Nephron (organoid): Measurements from ENCODE around the gene RHOBTB1.

Source experiments
- H3K27ac Mint-ChIP-seq, 3 experiments: 2 replicates each; pipeline ENCODE4 v1.8.0; 2020; ENCODE audit warnings: mixed read lengths in 3 of 3, mild to moderate bottlenecking in 2 of 3, moderate library complexity in 1 of 3
- H3K27me3 Mint-ChIP-seq: 2 replicates; pipeline ENCODE4 v1.8.0; 2021; ENCODE audit warnings: low read depth, mild to moderate bottlenecking, moderate library complexity, mixed read lengths
- H3K36me3 Mint-ChIP-seq: 2 replicates; pipeline ENCODE4 v1.8.0; 2020; ENCODE audit warnings: low read depth, mixed read lengths
- H3K4me1 Mint-ChIP-seq: 2 replicates; pipeline ENCODE4 v1.8.0; 2020; ENCODE audit warnings: mixed read lengths
- H3K4me3 Mint-ChIP-seq, 3 experiments: 2 replicates each; pipeline ENCODE4 v1.8.0; 2020; ENCODE audit warnings: mild to moderate bottlenecking in 3 of 3, mixed read lengths in 3 of 3, moderate library complexity in 2 of 3
- H3K9me3 Mint-ChIP-seq: 2 replicates; pipeline ENCODE4 v1.8.0; 2020; ENCODE audit warnings: mixed read lengths
- TF ChIP-seq, protein P1 (sequence below), 3 experiments: fragments of 200-600 bp; sonication (generic); IDR thresholded peaks; one replicate each; pipeline ENCODE4 v1.5.0; 2021; ENCODE audit warnings: antibody characterized with exemption in 3 of 3; ENCODE audit not compliant: unreplicated experiment in 3 of 3

RHOBTB1 gene

DNA sequence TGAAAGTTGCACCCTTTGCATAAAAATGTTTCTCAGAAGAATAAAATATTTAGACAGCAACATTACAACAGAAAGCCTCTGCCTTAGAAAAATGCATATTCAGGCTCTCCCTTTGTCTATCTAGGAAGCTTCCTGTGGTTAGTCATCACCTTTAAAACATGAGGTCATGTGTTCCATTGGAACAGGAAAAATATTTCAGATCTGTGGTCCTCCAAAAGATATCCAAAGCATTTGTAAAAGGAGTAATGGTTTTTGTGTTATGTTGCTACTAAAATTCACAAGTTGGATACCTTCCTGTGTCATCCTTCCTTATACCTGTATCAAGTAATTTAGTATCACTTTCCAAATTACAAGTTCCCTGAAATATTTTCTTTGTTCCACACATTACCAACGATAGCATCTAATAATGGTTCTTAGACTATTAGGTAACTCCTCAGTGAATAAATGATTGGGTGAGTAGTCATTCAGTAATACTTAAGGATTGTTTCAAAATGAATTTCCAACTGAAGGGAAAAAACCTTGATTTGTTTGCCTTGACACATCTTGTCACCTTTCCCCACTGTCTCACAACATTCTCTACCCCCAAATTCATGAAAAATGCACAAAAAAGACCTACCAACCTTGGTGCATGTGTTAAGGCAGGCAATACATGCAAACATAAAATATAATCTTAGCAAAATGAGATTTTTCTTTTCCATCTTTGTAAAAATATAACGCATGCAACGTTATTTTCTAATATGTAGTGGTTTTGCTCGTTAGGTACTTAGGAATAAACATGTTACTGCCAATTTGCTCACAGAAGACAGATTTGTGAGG lies 19.7 kb upstream of the RHOBTB1 start:
- peaks cover 13% of the 10 kb centered on the region for H3K4me1 Mint-ChIP-seq
- H3K4me3 Mint-ChIP-seq: no peak overlapping the region
- no peaks in the 10 kb centered on the region for H3K36me3 Mint-ChIP-seq
- TF ChIP-seq, protein P1, sequence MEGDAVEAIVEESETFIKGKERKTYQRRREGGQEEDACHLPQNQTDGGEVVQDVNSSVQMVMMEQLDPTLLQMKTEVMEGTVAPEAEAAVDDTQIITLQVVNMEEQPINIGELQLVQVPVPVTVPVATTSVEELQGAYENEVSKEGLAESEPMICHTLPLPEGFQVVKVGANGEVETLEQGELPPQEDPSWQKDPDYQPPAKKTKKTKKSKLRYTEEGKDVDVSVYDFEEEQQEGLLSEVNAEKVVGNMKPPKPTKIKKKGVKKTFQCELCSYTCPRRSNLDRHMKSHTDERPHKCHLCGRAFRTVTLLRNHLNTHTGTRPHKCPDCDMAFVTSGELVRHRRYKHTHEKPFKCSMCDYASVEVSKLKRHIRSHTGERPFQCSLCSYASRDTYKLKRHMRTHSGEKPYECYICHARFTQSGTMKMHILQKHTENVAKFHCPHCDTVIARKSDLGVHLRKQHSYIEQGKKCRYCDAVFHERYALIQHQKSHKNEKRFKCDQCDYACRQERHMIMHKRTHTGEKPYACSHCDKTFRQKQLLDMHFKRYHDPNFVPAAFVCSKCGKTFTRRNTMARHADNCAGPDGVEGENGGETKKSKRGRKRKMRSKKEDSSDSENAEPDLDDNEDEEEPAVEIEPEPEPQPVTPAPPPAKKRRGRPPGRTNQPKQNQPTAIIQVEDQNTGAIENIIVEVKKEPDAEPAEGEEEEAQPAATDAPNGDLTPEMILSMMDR (IDR thresholded peaks at IDR 0.05; ENCODE audit: unreplicated experiment in 3 of 3): no peak
- H3K9me3 Mint-ChIP-seq: no peaks in the 10 kb centered on the region
- no peaks in the 10 kb centered on the region for H3K27me3 Mint-ChIP-seq
- H3K27ac Mint-ChIP-seq: peak overlapping the region; percentile 67 to 82 (median 74)

DNA sequence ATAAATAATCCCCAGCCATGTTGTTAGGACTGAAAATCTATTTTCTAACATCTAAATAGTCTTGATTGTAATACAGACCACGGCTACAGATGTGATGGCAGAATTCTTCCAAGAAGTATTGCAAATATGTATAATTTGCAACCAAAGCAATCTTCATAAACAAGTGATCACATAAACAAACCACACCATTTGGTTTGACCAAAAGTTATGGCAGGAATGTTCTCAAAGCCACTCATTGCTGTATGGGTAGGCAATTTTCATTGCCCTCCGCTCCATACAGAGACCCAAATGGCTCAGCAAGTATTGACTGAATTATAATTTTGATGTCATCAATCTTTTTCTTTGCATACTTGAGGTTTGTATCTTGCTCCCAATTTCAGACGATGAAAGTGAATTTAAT lies 19.0 kb upstream of the RHOBTB1 start:
- Mint-ChIP-seq H3K4me3 (no peak overlapping the region), H3K36me3 (no peaks in the 10 kb centered on the region), H3K4me1 (peaks cover 13% of the 10 kb centered on the region), H3K27ac (peak overlapping the region; percentile 67 to 82 (median 74)), H3K9me3 (no peaks in the 10 kb centered on the region), H3K27me3 (no peaks in the 10 kb centered on the region)
- TF ChIP-seq, protein P1 (IDR thresholded peaks at IDR 0.05; ENCODE audit: unreplicated experiment in 3 of 3): no peak

DNA sequence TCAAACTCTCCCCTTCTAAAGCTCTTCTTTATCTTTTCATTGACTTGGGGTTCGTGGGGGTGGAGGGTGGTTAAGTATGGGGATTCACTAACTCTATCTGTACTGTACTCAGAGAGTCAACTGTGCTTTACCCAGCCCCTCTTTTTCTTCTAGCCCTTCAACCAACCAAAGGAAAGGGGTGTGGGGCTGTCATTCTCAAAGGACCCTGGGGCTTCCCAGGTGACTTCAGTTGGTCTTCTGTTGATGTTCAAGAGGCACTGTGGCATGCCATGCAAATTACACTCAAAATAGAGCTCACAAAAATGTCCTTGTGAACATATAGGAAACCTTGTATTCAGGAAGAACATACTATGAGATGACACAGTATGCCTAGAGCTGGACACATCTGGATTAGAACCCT lies 16.9 kb upstream of the RHOBTB1 start:
- Mint-ChIP-seq H3K27me3 (no peaks in the 10 kb centered on the region), H3K4me3 (no peak overlapping the region), H3K9me3 (no peaks in the 10 kb centered on the region)

DNA sequence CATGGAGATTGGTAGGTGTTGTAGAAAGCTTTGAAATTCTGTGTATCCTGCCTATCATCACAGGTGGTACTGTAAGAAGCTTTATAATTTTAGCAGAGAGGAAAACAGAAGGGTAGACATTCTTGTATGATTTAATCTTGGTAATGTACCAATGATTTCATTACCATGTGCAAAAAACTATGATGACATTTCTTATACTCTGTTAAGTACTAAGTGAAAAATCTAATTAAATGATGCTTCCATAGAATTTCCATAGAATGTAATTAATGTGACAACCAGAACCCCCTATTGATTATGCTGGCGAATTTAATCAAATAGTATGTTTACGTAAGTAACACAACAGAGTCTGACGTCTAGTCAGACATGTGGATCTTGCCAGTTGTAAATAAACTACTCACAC lies 16.0 kb upstream of the RHOBTB1 start:
- peak overlapping the region in 1 of 3 experiments; percentile 22 for H3K27ac Mint-ChIP-seq
- H3K36me3 Mint-ChIP-seq: no peaks in the 10 kb centered on the region
- TF ChIP-seq, protein P1 (IDR thresholded peaks at IDR 0.05; ENCODE audit: unreplicated experiment in 3 of 3): no peak
- H3K9me3 Mint-ChIP-seq: no peaks in the 10 kb centered on the region
- H3K4me3 Mint-ChIP-seq: no peak overlapping the region
- no peaks in the 10 kb centered on the region for H3K27me3 Mint-ChIP-seq
- H3K4me1 Mint-ChIP-seq: peaks cover 13% of the 10 kb centered on the region

More for the DNA sequence above, 16.9 kb upstream of the RHOBTB1 start:
- Mint-ChIP-seq H3K36me3 (no peaks in the 10 kb centered on the region), H3K4me1 (peaks cover 13% of the 10 kb centered on the region), H3K27ac (peak overlapping the region in 1 of 3 experiments; percentile 10)
- TF ChIP-seq, protein P1 (IDR thresholded peaks at IDR 0.05; ENCODE audit: unreplicated experiment in 3 of 3): no peak

DNA sequence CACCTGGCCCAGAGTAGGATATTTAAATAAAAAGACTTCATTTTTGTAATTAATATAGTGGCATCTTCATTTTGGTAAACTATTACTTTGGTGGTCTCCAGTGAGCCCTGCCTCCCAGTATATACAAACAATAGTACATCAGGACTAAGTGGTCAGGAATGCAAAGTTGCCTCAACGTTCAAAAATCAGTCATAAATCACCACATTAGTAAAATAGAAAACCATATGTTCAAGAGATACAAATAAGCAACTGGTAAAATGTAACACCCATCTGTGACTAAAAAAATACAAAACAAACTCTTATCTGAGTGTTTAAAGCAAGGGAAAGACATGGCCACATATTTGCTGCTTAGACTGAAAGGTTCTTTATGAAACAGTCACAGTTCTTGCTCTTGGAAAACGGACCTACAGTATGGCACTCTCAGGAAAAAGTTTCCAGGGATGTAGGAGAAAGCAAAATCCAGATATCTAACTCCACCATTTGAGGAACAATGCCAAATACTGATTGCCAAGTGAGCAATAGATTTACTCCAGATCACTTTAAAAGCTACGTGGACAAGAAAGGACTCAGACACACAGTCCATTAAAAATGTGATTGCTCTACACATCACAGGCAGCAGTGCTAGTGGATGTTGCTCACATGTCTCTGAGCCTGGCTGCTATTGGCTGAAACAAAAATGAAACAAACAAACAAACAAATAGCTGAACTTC lies 15.1 kb upstream of the RHOBTB1 start:
- peaks cover 5% of the 10 kb centered on the region for H3K4me1 Mint-ChIP-seq
- H3K27me3 Mint-ChIP-seq: no peaks in the 10 kb centered on the region

More for the DNA sequence above, 15.1 kb upstream of the RHOBTB1 start:
- Mint-ChIP-seq H3K27ac (peak overlapping the region; percentile 16 to 54 (median 44)), H3K36me3 (no peaks in the 10 kb centered on the region), H3K4me3 (no peak overlapping the region), H3K9me3 (no peaks in the 10 kb centered on the region)
- TF ChIP-seq, protein P1 (IDR thresholded peaks at IDR 0.05; ENCODE audit: unreplicated experiment in 3 of 3): no peak
